Measurements from ENCODE around the gene LAIR2.

Gene LAIR2, protein sequence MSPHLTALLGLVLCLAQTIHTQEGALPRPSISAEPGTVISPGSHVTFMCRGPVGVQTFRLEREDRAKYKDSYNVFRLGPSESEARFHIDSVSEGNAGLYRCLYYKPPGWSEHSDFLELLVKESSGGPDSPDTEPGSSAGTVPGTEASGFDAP

GRCh38 chr19:54502518-54503048, at the start of gene LAIR2:
LAIR2 (plus strand) TSS chr19:54502831; CDS start chr19:54502919, 88 bp downstream.
- no peak for DNase-seq (ENCODE audit: extremely low read depth in 1 of 2, low read depth in 1 of 2)

DNA sequence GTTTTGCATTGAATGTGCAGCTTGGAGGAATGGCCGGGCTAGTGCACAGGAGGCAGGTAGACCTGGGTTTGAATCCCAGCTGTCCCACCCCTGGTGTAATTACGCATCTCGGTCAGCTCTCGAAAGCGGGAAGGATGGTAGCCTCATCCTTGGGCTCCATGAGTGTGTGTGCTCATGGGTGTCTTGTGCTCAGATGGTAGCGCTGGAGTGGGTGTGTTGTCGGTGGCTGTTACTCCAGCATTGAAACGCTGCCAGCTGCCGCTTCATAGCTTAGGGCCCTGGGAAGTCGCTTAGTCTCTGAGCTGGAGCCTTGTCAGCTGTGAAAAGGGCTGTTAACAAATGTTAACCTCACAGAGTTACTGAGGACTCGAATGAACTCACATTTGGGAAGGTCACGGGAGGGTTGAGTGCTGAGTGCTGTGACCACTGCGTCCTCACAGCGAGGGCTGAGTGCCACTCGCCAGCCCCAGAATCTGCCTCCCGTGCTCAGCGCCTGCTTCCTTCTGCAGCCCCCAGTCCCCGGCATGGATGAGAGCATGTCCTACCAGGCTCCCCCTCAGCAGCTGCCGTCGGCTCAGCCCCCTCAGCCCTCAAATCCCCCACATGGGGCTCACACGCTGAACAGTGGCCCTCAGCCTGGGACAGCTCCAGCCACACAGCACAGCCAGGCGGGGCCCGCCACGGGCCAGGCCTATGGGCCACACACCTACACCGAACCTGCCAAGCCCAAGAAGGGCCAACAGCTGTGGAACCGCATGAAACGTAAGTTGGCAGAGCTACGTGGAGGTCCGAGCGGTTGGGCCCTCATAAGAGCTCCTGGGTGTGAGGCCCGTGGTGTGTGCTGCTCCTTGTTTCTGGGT, 48.5 kb upstream of the LAIR2 start:
- no peak for DNase-seq (ENCODE audit: extremely low read depth in 1 of 2, low read depth in 1 of 2)

DNA sequence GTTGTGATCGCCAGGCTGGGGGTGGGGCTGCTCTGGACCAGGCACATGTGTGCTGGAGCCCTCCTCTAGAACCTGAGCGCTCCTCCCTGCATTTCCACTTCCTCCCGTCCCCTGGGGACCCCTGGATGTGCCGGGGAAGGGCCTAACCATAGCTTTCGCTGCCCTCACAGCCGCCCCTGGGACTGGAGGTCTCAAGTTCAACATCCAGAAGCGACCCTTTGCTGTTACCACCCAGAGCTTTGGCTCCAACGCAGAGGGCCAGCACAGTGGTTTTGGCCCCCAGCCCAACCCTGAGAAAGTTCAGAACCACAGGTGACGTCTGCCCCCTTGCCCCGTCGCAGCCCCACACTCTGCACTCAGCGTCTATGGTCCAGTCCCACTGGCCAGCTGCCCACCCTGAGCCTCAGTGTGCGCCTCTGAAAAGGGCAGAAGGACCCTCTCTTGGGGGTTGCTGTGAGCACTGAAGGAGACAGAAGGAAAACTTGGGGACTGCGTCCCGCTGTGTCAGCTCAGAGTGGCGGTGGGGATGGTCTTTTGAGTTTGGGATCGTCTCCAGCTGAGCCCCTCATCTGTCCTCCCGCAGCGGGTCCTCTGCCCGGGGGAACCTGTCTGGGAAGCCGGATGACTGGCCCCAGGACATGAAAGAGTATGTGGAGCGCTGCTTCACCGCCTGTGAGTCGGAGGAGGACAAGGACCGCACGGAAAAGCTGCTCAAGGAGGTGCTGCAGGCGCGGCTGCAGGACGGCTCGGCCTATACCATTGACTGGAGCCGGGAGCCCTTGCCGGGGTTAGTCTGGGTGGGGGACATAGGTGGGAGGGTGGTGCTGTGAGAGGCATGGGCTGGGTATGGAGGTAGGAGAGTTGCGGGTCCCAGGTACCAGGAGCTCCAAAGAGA, 47.6 kb upstream of the LAIR2 start:
- no peak for DNase-seq (ENCODE audit: extremely low read depth in 1 of 2, low read depth in 1 of 2)

GRCh38 chr19:54455786-54456422, 46.7 kb upstream of the LAIR2 start:
- DNase-seq (ENCODE audit: extremely low read depth in 1 of 2, low read depth in 1 of 2): no peak

GRCh38 chr19:54456423-54457373, 45.9 kb upstream of the LAIR2 start:
- no peak for DNase-seq (ENCODE audit: extremely low read depth in 1 of 2, low read depth in 1 of 2)

GRCh38 chr19:54457773-54458647, 44.6 kb upstream of the LAIR2 start:
- no peak for DNase-seq (ENCODE audit: extremely low read depth in 1 of 2, low read depth in 1 of 2)

DNA sequence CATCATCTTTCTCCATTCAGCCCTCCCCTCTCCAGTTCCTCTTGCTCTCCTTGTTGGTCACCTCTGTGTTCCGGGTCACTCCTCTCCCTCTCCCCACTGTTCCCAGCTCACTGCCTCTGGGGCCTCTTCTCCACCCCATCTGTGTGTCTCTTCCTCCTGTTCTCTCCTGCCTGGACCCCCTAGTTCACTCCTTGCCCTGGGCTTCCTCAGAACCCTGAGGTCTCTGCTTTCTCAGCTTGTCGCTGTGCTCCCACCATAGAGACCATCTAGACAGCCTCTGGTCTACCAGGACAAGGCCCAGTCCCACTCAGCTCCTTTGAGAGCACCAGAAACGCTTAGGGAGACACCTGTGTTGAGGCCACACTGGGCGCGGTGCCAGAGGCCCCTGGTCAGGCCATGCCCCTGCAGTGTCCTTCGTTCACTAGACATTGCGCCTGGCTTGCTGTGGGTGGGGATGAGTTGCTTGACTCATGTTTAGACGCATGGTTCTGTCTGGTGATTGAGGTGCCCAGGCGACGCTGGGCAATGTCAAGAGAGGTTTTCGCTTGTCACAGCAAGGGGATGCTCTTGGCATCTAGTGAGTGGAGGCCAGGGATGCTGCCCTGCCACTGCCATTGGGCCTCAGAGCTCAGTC, 43.9 kb upstream of the LAIR2 start:
- DNase-seq (ENCODE audit: extremely low read depth in 1 of 2, low read depth in 1 of 2): no peak

DNA sequence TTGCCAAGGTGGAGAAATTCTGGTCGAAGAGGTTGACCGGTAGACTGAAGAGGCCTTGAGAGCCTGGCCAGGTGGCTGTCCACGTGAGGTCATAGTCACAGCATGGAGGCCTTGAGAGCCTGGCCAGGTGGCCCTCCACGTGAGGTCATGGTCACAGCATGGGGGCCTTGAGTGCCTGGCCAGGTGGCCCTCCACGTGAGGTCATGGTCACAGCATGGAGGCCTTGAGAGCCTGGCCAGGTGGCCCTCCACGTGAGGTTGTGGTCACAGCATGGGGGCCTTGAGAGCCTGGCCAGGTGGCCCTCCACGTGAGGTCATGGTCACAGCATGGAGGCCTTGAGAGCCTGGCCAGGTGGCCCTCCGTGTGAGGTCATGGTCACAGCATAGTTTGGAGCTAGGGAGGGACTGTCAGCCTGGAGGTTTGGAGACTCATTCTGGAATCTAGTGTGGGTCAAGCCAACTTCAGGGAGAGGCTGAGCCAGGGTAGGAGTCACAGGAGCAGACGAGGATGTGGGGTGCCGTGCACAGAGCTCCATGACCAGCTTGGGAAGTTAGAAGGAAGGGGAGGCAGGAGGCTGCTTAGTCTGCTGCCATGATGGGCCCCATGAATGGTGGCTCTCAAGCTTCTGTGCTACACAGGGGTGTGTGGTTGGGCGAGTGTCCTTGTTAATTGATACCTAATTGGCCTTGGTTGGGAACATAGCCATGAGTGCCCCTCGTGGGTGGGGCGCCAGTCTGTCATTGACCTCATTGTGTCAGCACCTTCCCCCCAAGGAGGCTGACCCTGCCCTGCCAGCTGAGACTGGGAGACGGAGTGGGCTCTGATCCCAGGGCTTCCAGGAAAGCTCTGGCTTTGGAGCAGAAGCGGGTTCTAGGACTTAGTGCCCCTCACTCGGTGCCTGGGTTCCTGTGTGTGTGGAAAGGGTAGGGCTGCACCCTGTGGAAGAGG, 43.1 kb upstream of the LAIR2 start:
- DNase-seq (ENCODE audit: extremely low read depth in 1 of 2, low read depth in 1 of 2): no peak

DNA sequence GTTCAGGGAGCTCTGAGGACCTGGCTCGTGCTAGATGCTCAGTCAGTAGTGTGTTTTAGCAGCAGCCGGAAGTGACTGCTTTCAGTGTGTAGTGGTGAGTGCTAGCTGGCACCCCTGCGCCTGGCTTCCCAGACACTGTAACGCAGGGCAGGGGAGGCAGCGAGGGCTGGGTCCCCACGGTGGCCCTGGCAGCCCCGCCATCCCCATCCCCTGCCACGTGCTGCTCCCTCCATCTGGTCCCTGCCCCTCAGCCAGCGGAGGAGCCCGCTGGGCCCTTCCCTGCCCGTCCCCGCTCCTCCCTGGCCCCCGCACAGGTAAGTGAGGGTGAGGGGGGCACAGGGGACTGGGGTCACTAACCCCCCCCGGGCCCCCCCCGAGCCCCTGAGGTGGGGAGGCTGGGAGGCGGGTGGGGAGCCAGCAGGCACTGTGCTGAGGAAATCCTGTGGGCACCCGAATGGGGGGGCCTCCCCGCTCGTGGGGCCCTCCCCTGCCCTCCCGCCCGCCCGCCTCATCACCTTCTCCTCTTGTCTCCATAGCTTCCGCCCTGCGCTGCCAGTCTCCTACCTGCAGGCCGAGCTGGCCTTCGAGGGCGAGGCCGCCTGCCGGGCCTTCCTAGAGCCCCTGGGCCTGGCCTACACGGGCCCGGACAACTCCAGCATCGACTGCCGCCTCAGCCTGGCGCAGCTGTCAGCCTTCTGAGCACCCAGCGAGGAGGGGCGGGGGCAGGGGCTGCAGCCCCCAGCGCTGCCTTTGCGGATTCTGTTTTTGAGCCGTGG, 42.2 kb upstream of the LAIR2 start:
- DNase-seq (ENCODE audit: extremely low read depth in 1 of 2, low read depth in 1 of 2): no peak

GRCh38 chr19:54461210-54461609, 41.4 kb upstream of the LAIR2 start:
- no peak for DNase-seq (ENCODE audit: extremely low read depth in 1 of 2, low read depth in 1 of 2)

- no peak for DNase-seq (ENCODE audit: extremely low read depth in 1 of 2, low read depth in 1 of 2)
Measured at GRCh38 chr19:54461613-54462012, 41.0 kb upstream of the LAIR2 start.

DNA sequence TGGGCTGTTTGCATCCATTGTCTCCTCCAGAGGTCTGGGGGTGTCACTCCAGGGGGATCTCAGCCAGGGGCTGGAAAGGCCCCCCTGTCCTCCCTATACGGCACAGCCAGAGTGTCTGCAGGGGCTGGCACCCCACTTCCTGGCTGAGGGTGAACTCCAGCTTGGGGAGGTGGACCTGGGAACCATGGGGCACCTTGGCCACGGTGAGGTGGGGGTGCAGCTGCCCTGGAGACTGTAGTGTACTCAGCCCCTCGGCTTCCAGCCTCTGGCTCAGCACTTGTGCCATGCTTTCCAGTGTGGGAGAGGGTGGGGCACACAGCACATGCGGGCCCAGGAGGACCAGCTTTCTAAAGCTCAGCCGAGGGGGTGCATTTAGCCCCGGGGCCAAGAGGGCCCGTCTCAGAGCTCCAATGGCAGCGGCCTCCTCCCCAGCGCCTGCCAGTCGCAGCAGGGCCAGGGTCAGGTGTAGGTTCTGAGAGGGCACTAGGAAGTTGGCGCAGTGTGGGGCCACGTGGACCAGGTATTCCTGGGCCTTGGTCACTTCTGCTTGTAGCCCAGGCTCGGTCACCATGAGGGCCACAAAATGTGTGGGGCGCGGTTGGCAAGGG, 40.5 kb upstream of the LAIR2 start:
- DNase-seq (ENCODE audit: extremely low read depth in 1 of 2, low read depth in 1 of 2): no peak

DNA sequence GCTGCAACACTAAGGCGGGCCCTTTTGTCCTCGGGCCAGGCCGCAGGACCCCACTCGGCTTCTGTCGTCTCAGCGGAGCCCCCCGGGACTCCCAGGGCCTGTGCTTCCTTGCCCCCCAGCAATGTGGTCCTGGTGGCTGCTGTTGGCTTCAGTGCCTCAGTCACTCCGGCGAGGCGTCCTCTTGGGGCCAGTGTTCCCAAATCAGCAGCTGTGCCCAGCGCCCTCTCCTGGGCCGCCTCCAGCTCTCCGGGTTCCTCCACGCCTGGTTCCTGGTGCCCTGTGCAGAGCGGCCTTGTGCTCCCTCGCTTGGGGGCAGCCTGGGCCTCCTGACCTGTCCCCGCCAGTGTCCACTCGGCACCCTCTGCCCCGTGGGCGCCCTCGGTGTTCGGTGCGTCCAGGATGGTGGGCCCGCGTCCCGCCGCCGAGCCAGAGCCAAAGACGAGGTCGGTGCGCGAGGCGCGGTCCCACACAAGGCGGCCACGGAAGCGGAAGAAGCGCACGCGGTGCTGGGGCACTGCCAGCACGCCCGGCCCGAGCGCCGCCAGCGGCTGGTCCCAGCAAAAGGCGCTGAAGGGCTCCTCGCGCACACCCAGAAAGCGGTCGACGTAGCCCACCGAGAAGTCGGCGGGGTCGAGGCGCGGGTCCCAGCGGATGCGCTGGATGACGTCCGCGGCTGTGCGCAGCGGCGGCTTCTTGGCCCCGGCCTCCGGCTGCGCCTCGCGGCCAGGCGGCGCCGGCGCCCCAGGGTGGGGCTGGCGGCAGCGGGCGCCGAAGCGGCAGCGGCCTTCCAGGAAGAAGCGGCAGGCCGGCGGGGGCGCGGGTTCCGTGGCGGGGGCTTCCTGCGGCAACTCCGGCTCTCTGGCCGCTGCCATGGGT, 39.7 kb upstream of the LAIR2 start:
- no peak for DNase-seq (ENCODE audit: extremely low read depth in 1 of 2, low read depth in 1 of 2)

GRCh38 chr19:54463531-54464043, 39.0 kb upstream of the LAIR2 start, which contains the start of gene LENG9:
LENG9 (minus strand) TSS chr19:54463778; CDS start chr19:54463526, 252 bp downstream.
- DNase-seq (ENCODE audit: extremely low read depth in 1 of 2, low read depth in 1 of 2): peak; percentile 82 to 84
